ENCODE data around the gene LDLRAD1. TPM values are rescaled to one million over a fixed set of nuclear protein-coding genes. Genes with fewer than 3 reads are reported as not detected.

Gene LDLRAD1
- total RNA-seq, 2 experiments from 2014 or later: not detected

- peak overlapping the region in 1 of 2 donors; percentile 9 for H3K27ac ChIP-seq (ENCODE audit: low read depth in 1 of 2, low read length in 2 of 2)
- no peak overlapping the region for H3K4me3 ChIP-seq (ENCODE audit: low read length)
- Mint-ChIP-seq H3K4me3 (no peak overlapping the region), H3K27ac (peak overlapping the region; percentile 38), H3K4me1 (ENCODE audit: low read depth) (peaks cover 29% of the 10 kb centered on the region), H3K27me3 (no peaks in the 10 kb centered on the region), H3K36me3 (ENCODE audit: low read depth) (no peaks in the 10 kb centered on the region), H3K9me3 (no peaks in the 10 kb centered on the region)
- ATAC-seq (ENCODE audit: poor library complexity) (no peak), DNase-seq (no peak)
- no peaks in the 10 kb centered on the region for H3K36me3 ChIP-seq (ENCODE audit: insufficient read depth, low read length)
- H3K4me1 ChIP-seq (ENCODE audit: insufficient read depth, low read length): peaks cover 4% of the 10 kb centered on the region
- TF ChIP-seq CTCF (IDR thresholded peaks at IDR 0.05): no peak
- no peaks in the 10 kb centered on the region for H3K27me3 ChIP-seq (ENCODE audit: control insufficient read depth in 1 of 2, insufficient read depth in 2 of 2, low read length in 2 of 2)
- POLR2A ChIA-PET: no interaction called here
- CTCF ChIA-PET: no interaction called here
- intact Hi-C loops (cut with DNase I, micrococcal nuclease): no loop called here
- H3K9me3 ChIP-seq (ENCODE audit: control insufficient read depth in 1 of 2, insufficient read depth in 1 of 2, low read length in 2 of 2): peaks cover 0 to 15% of the 10 kb centered on the region in 2 experiments
Measured at GRCh38 chr1:53987880-53988279, 30.1 kb downstream of the LDLRAD1 start.

- ChIA-PET POLR2A (no interaction called here), CTCF (no interaction called here)
- no peaks in the 10 kb centered on the region for H3K27me3 Mint-ChIP-seq
- no peaks in the 10 kb centered on the region for H3K36me3 ChIP-seq (ENCODE audit: insufficient read depth, low read length)
- no peaks in the 10 kb centered on the region for H3K9me3 Mint-ChIP-seq
- intact Hi-C loops (cut with DNase I, micrococcal nuclease): no loop called here
- peaks cover 0 to under 1% of the 10 kb centered on the region in 2 experiments for H3K9me3 ChIP-seq (ENCODE audit: control insufficient read depth in 1 of 2, insufficient read depth in 1 of 2, low read length in 2 of 2)
- peaks cover 37% of the 10 kb centered on the region for H3K4me1 Mint-ChIP-seq (ENCODE audit: low read depth)
- peak in 4 of 14 experiments; percentile 5 to 28 (median 7) for DNase-seq
- TF ChIP-seq CTCF (IDR thresholded peaks at IDR 0.05): no peak
- ATAC-seq (ENCODE audit: poor library complexity): peak; percentile 43
- no peaks in the 10 kb centered on the region for H3K27me3 ChIP-seq (ENCODE audit: control insufficient read depth in 1 of 2, insufficient read depth in 2 of 2, low read length in 2 of 2)
- H3K27ac Mint-ChIP-seq: peak overlapping the region; percentile 3
- no peak overlapping the region for H3K4me3 Mint-ChIP-seq
- no peaks in the 10 kb centered on the region for H3K36me3 Mint-ChIP-seq (ENCODE audit: low read depth)
- no peak overlapping the region for H3K4me3 ChIP-seq (ENCODE audit: low read length)
- H3K27ac ChIP-seq (ENCODE audit: low read depth in 1 of 2, low read length in 2 of 2): no peak overlapping the region
- peaks cover 8% of the 10 kb centered on the region for H3K4me1 ChIP-seq (ENCODE audit: insufficient read depth, low read length)
Measured at GRCh38 chr1:53986458-53986857, 31.5 kb downstream of the LDLRAD1 start.

DNA sequence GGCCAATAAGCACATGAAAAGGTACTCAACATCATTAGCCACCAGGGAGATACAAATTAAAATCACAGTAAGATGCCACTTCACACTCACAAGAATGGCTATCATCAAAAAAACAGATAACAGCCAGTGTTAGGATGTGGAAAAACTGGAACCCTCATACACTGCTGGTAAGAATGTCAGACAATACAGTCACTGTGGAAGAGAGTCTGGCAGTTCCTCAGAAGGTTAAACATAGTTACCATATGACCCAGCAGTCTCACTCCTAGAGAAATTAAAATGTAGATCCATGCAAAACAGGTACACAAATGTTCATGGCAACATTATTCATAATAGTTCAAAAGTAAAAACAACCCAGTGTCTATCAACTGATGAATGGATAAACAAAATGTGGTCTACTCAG is 33.3 kb downstream of the LDLRAD1 start:
- Mint-ChIP-seq H3K4me1 (ENCODE audit: low read depth) (peaks cover 37% of the 10 kb centered on the region), H3K9me3 (no peaks in the 10 kb centered on the region), H3K27me3 (no peaks in the 10 kb centered on the region), H3K36me3 (ENCODE audit: low read depth) (no peaks in the 10 kb centered on the region), H3K27ac (peak overlapping the region; percentile 1), H3K4me3 (no peak overlapping the region)
- CTCF ChIA-PET: no interaction called here
- Histone ChIP-seq H3K4me3 (ENCODE audit: low read length) (no peak overlapping the region), H3K9me3 (ENCODE audit: control insufficient read depth in 1 of 2, insufficient read depth in 1 of 2, low read length in 2 of 2) (no peaks in the 10 kb centered on the region), H3K27ac (ENCODE audit: low read depth in 1 of 2, low read length in 2 of 2) (no peak overlapping the region), H3K4me1 (ENCODE audit: insufficient read depth, low read length) (peaks cover 8% of the 10 kb centered on the region), H3K27me3 (ENCODE audit: control insufficient read depth in 1 of 2, insufficient read depth in 2 of 2, low read length in 2 of 2) (no peaks in the 10 kb centered on the region), H3K36me3 (ENCODE audit: insufficient read depth, low read length) (no peaks in the 10 kb centered on the region)
- intact Hi-C loops (cut with DNase I, micrococcal nuclease): no loop called here
- no peak for TF ChIP-seq CTCF (IDR thresholded peaks at IDR 0.05)
- POLR2A ChIA-PET: no interaction called here
- DNase-seq: no peak
- ATAC-seq (ENCODE audit: poor library complexity): no peak

Measured in CD4-positive, alpha-beta T cell (primary cell).